Right lobe of liver (tissue), 4 donors: ENCODE data around the gene CTU2.

Experiments used
- CTCF ChIP-seq, 4 donors: fragments of 200-600 bp in 3 of 4; fragments of 450-650 bp in 1 of 4; IDR thresholded peaks; one replicate each; pipeline versions ENCODE4 v1.5.1 to v1.8.0; 2016 to 2022; ENCODE audit warnings: antibody characterized with exemption in 4 of 4, mild to moderate bottlenecking in 2 of 4
- POLR2A ChIP-seq: fragments of 450-650 bp; IDR thresholded peaks from one replicate; pipeline ENCODE4 v1.6.1; 2017; ENCODE audit warnings: antibody characterized with exemption, mild to moderate bottlenecking
- donor health status: DM: no; HTN: no; CAD: no.
- donor health status: DM: no; HTN: no; CAD: no.
- donor health status: DM: no; HTN: yes; CAD: no.

DNA sequence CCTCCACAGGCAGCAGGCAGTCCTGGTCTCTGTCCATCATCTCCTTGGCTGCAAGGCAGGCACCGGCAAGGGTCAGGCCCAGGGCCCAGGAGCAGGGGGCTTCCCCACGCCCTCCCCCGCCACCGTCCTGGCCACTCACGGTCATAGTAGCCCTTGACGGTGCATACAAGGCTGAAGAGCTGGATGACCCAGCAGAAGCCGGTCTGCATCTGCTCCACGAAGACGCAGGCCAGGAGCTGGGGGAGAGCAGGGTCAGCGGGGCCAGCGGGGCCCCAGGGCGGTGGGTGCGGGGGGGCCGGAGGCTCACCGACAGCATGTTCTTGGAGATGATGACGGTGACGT, 20.1 kb downstream of the CTU2 start:
- TF ChIP-seq CTCF (IDR thresholded peaks at IDR 0.05): no peak
- no peak for TF ChIP-seq POLR2A
